SH-SY5Y (cell line): ENCODE results near the gene SERPINA12.

Source experiments
- GATA2 ChIP-seq: IDR thresholded peaks from 2 replicates; pipeline ENCODE4 v1.6.1; 2011; ENCODE audit warnings: mild to moderate bottlenecking, low read depth, low read length
- GATA3 ChIP-seq: IDR thresholded peaks from 2 replicates; pipeline ENCODE4 v1.6.1; 2011; ENCODE audit warnings: low read depth, mild to moderate bottlenecking, low read length, moderate library complexity

The SERPINA12 gene

DNA sequence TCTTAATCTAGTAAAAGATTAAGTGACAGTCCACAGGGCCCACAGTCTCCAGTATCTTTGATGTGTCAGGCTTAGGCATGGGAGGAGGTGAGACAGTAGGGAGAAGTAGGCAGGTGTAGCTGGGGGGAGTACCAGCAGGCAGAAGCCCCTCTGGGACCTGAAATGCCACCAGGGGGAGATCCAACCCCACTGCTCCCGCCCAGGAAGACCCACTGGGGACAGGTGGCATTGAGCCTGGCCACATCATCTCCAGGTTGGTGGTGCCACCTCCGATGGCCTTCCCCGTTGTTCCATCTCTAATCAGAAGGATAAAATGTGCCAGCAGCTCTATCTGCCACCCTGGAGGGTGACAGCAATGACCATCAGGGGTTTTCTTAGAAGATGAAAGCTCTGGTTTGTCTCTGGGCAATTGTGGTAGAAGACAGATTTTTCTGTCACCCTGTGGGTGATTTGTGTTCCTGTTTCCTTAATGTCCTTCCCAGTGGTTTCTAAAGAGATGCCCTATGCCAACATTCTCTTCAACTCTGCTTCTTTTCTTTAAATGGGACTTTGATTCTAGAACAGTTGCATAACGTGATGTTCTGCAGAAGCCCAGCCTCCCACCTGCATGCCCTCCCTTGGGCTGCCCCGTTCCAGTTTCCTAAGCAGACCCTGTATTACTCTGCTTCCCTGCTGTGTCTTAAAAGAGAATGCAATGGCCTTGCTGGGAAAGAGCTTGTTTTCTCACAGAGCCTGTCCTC is 12.3 kb upstream of the SERPINA12 start:
- no peak for TF ChIP-seq GATA3
- TF ChIP-seq GATA2, result no peak

GRCh38 chr14:94517641-94518257 is 8.5 kb upstream of the SERPINA12 start:
- TF ChIP-seq GATA2 (no peak), GATA3 (no peak)

- TF ChIP-seq GATA3 (no peak), GATA2 (no peak)
These were observed 8.0 kb upstream of the SERPINA12 start for GRCh38 chr14:94517248-94517640.

DNA sequence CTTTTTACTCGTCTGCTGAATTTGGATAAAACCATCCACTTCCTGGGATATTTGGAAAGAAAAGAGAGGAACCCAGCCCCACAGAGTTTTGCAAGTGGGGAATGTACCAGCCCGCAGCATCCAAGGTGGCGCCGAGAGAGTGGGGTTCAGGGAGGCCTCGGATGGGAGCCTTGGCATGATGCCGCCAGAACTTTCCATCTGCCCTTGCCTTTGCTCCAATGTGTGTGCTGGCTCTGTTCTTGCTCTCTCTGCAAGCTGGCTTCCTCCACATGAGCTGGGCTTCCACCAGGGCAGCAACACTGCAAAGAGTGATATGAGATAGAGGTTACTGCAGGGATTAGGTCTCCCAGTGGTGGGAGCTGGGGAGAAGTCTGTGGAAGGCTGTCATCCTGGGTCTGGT is 6.6 kb upstream of the SERPINA12 start:
- no peak for TF ChIP-seq GATA3
- TF ChIP-seq GATA2, result no peak

- TF ChIP-seq GATA2 (no peak), GATA3 (no peak)
These were observed 6.2 kb upstream of the SERPINA12 start for GRCh38 chr14:94515426-94515825.

DNA sequence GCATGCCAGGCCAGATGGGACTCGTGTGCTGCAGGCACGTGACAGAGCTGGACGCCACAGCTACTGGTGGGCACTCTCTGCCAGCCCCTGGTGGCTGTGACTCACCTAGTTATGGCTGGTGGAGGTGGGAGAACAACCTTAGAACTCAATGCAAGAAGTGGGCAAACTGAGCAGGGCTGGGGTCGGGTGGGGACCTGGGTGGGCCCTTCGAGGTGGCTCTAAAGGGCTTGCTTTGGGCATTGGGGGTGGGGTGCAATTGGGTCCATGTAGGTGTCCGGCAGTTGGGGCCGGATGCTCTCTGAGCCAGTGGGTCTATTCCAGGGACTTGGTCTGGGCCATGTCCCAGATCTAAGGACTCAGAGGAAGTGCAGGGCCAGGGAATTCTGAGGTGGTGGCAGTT is 5.1 kb upstream of the SERPINA12 start:
- TF ChIP-seq GATA3, result no peak
- TF ChIP-seq GATA2, result no peak

GRCh38 chr14:94505641-94506040 is 3.6 kb downstream of the SERPINA12 start:
- TF ChIP-seq GATA3 (no peak), GATA2 (no peak)

GRCh38 chr14:94505206-94505605 is 4.1 kb downstream of the SERPINA12 start:
- TF ChIP-seq GATA2, result no peak
- no peak for TF ChIP-seq GATA3

DNA sequence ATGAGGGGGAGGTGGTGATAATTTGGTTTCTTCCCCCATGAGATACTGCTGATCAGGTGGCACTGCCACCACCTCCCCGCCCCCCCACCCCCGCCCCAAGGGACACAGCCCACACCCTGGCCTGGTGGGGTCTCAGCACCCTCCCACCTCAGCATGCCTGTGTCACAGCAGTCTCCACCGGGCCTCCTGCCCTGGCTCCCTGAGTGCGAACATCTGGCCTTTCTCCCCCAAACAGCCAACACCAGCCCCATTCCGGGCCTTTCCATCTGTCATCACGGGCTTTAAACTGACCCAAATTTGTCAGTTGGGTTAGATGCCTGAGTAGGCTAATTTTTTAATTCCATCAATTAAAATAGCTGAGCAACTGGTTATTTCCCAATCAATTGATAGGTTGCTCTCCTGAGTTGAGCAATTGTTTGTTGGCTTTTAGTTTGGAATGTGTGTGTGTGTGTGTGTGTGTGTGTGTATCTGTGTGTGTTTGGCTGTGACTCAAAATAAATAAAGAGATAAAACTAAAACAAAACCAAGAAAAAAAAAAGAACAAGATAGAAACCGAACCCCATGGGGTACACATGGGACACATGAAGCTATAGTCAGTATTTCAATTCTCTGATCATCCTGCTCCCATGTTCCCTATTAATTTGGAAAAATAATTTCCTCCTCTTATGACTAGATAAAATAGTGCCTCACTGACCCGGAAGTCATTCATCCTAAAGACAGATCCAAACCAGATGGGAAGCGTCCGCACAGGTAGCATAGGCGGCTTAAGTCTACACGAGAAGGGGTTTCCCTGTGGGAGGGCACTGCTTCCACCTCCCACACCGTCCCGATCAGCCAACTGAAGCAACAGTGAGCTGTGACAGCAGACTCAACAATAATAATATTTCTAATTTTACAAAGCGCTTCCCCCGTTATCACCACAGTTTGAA is 7.4 kb downstream of the SERPINA12 start:
- TF ChIP-seq GATA3 (no peak), GATA2 (no peak)

DNA sequence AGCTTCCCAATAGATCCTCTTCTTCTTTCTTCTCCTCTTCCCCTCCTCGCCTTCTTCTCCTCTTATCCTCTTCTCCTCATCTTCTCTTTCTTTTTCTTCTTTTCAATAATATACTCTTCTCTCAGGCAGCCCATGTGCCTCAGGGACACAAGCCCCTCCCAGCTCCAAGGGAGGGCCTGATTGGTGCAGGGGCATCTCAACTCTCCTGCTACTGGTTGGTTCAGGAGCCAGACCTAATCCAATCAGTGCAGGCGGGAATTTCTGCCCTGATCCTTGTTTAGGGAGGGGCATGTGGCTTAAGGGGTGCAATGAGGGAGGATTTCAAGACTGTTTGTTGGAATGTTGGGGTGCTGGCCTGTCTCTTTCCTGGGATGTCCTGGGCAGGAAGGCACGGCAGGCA is 9.0 kb downstream of the SERPINA12 start:
- TF ChIP-seq GATA3, result no peak
- no peak for TF ChIP-seq GATA2

DNA sequence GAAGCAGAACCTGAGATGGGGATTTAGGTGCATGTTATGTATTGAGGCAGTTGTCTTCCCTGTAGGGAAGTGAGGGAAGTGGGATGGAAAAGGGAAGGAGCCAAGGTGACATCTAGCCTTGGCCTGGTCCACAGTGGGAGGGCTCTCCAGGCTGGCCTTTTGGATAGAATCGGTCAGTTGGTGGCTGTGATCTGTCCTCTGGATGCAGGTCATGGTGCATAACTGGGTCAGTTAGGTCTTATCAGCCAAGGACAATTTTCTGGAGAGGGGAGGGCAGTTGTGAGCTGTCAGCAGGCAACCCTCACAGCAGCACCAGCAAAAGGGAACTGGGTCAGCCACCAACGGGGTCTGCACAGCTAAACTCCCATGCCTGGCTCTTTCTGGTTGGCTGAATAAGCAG is 9.6 kb downstream of the SERPINA12 start:
- no peak for TF ChIP-seq GATA3
- no peak for TF ChIP-seq GATA2

DNA sequence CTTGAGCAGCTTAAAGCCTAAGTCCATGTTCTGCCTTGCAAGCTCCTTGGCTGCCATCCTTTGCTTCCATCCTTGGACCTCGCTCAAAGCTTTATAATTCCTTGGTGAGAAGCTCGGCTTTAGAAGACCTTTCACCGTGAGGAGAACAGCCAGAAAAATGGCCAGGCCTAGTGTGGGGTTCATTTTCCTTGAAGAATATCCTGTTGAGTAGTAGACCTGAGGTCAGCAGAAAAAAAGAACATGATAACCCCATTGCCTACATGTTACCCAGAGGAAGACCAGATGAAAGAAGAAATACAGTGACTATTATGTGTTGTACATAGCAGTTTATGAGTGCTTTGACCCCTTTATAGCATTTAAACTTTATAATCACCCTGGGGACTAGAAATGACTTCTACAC is 11.1 kb downstream of the SERPINA12 start:
- TF ChIP-seq GATA3, result no peak
- no peak for TF ChIP-seq GATA2

DNA sequence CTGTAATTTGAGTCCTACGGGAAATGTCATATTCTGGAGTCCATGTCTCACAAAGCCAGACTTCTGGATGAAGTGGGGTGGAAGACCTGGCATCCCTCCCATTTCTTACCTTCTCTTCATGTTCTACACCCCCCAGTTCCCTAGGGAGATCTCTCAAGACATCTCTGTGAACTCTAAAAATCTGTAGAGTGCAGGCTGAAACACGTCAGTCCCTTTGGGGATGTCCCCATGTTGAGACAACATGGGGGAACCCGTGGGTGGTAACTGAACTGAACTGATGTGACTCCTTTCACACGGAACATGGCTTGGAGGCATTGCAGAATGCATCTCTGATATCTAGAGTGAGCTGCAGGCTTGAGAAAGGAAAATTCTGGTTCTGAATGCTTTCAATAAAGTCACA is 15.2 kb downstream of the SERPINA12 start:
- no peak for TF ChIP-seq GATA2
- no peak for TF ChIP-seq GATA3

GRCh38 chr14:94491511-94491910 is 17.8 kb downstream of the SERPINA12 start:
- TF ChIP-seq GATA2 (no peak), GATA3 (no peak)

DNA sequence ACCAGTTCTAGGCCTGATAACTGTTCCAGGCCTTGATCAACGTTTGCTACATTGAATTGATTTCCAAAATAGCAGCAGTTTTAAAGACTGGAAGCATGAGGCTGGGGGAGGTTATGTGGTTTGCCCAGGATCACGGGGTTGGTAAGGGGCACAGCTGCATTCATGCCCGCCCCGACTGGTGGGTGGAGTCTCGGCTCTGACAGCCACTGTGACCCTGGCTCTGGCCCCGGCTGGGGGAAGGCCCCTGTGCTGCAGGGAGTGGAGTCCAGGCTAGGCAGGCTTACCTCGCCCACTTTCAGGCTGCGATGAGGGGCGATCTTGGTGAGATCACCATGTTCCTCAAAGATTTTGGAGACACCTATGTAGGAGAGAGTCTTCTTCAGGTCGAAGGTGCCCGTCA is 19.9 kb downstream of the SERPINA12 start:
- TF ChIP-seq GATA2, result no peak

GRCh38 chr14:94486883-94487282 is 22.4 kb downstream of the SERPINA12 start:
- TF ChIP-seq GATA3 (no peak), GATA2 (no peak)
